ENCODE results near the gene ASPRV1. TPM values are rescaled to one million over a fixed set of nuclear protein-coding genes. Genes with fewer than 3 reads are reported as not detected.

Gene ASPRV1
- total and polyA plus RNA-seq, 11 donors: 0.28 to 1.4 (median 0.58) TPM; not detected in 1

- H3K9me3 ChIP-seq: no peaks in the 10 kb centered on the region
- TF ChIP-seq, protein P1, sequence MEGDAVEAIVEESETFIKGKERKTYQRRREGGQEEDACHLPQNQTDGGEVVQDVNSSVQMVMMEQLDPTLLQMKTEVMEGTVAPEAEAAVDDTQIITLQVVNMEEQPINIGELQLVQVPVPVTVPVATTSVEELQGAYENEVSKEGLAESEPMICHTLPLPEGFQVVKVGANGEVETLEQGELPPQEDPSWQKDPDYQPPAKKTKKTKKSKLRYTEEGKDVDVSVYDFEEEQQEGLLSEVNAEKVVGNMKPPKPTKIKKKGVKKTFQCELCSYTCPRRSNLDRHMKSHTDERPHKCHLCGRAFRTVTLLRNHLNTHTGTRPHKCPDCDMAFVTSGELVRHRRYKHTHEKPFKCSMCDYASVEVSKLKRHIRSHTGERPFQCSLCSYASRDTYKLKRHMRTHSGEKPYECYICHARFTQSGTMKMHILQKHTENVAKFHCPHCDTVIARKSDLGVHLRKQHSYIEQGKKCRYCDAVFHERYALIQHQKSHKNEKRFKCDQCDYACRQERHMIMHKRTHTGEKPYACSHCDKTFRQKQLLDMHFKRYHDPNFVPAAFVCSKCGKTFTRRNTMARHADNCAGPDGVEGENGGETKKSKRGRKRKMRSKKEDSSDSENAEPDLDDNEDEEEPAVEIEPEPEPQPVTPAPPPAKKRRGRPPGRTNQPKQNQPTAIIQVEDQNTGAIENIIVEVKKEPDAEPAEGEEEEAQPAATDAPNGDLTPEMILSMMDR (IDR thresholded peaks at IDR 0.05): no peak
- no peak for TF ChIP-seq POLR2A (IDR thresholded peaks at IDR 0.05)
- intact Hi-C loops (cut with DNase I): no loop called here
- DNase-seq (peak in 1 of 5 donors; percentile 4), ATAC-seq (no peak)
- H3K27ac ChIP-seq: no peak overlapping the region
- no peaks in the 10 kb centered on the region for H3K36me3 ChIP-seq
- no peak overlapping the region for H3K4me3 ChIP-seq
- no peaks in the 10 kb centered on the region for H3K27me3 ChIP-seq
- 94 to 95% (median 95%) methylated on average over 8 of the region's 8 CpGs for WGBS, 4 donors
- no peaks in the 10 kb centered on the region for H3K4me1 ChIP-seq
These were observed 4.5 kb upstream of the ASPRV1 start for GRCh38 chr2:69965756-69966445.

GRCh38 chr2:69964353-69964841 lies 3.0 kb upstream of the ASPRV1 start:
- DNase-seq: no peak
- intact Hi-C loops (cut with DNase I): no loop called here
- 88 to 96% (median 92%) methylated on average over 5 to 7 of the region's 7 CpGs for WGBS, 4 donors
- no peaks in the 10 kb centered on the region for H3K36me3 ChIP-seq
- H3K27ac ChIP-seq: no peak overlapping the region
- H3K4me1 ChIP-seq: no peaks in the 10 kb centered on the region
- no peak for TF ChIP-seq POLR2A (IDR thresholded peaks at IDR 0.05)
- TF ChIP-seq, protein P1 (IDR thresholded peaks at IDR 0.05): no peak
- H3K4me3 ChIP-seq: no peak overlapping the region
- H3K9me3 ChIP-seq: no peaks in the 10 kb centered on the region
- no peak for ATAC-seq
- H3K27me3 ChIP-seq: no peaks in the 10 kb centered on the region

GRCh38 chr2:69962986-69963730 lies 1.7 kb upstream of the ASPRV1 start:
- no peak for ATAC-seq
- no peak for DNase-seq
- 93 to 97% (median 96%) methylated on average over 8 of the region's 8 CpGs for WGBS, 4 donors
- intact Hi-C loops (cut with DNase I): no loop called here
- H3K27ac ChIP-seq: no peak overlapping the region
- H3K27me3 ChIP-seq: no peaks in the 10 kb centered on the region
- TF ChIP-seq, protein P1 (IDR thresholded peaks at IDR 0.05): no peak
- TF ChIP-seq POLR2A (IDR thresholded peaks at IDR 0.05): no peak
- no peaks in the 10 kb centered on the region for H3K36me3 ChIP-seq
- H3K4me3 ChIP-seq: no peak overlapping the region
- no peaks in the 10 kb centered on the region for H3K9me3 ChIP-seq
- no peaks in the 10 kb centered on the region for H3K4me1 ChIP-seq

DNA sequence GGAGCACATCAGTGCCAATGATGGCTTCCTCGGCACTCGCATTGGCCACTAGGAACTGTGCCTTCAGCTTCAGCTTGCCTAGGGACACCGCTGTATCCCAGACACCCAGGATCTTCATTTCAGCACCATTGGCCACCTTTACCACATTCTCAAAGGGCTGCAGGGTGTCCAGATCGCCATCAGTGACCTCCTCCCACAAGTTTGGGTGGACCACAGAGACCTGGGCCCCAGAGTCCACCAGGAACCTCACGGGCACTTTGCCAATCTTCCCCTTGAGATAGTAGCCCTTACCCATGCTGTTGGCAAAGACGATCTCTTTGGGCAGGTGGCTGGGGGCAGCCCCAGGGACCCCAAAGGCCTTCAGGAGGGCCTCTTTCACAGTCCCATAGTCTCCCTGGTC lies 610 bp downstream of the ASPRV1 start:
- ATAC-seq (no peak), DNase-seq (no peak)
- TF ChIP-seq, protein P1 (IDR thresholded peaks at IDR 0.05): no peak
- no peak for TF ChIP-seq POLR2A (IDR thresholded peaks at IDR 0.05)
- no peaks in the 10 kb centered on the region for H3K36me3 ChIP-seq
- intact Hi-C loops (cut with DNase I): no loop called here
- H3K27me3 ChIP-seq: no peaks in the 10 kb centered on the region
- WGBS, 4 donors: 95 to 100% (median 96%) methylated on average over 6 of the region's 6 CpGs
- no peaks in the 10 kb centered on the region for H3K9me3 ChIP-seq
- no peak overlapping the region for H3K27ac ChIP-seq
- no peak overlapping the region for H3K4me3 ChIP-seq
- peaks cover 0 to 6% (median 0%) of the 10 kb centered on the region in 12 donors for H3K4me1 ChIP-seq
